Measurements from ENCODE around the gene NUCB2. TPM values are rescaled to one million over a fixed set of nuclear protein-coding genes. Genes with fewer than 3 reads are reported as not detected.

The NUCB2 gene
- total and polyA plus RNA-seq, 2 of the 8 experiments (the other 6 are each of a cell fraction or from before 2014, with no cell fraction given) = 9.0 to 34.2 TPM

GRCh38 chr11:17277024-17277584 is 565 bp downstream of the NUCB2 start:
- peaks cover 15% of the 10 kb centered on the region for H3K23me2 ChIP-seq (ENCODE audit: low read depth, low read length)
- H3K9ac ChIP-seq (replicated peaks in 1 of 4; ENCODE audit: extremely low read depth in 1 of 4, low read depth in 3 of 4, low read length in 3 of 4) = peak overlapping the region in 3 of 4 experiments; percentile 51 to 59 (median 57); a peak in 5 of 7 replicates
- 19% methylated on average over 11 of the region's 17 CpGs; no CpG with 5 or more reads in 1 of the 2 experiments for WGBS, 2 experiments (ENCODE audit: extremely low coverage in 1 of 2, insufficient coverage in 1 of 2, insufficient read length in 1 of 2, insufficient replicate concordance in 2 of 2, low coverage in 1 of 2, low lambda C conversion rate in 2 of 2, missing lambda C conversion rate in 1 of 2)
- peak overlapping the region; percentile 64; the same call in 1 of the 2 replicates for H2AFZ ChIP-seq (ENCODE audit: low read length)
- peak overlapping the region; percentile 81 to 98 for H3K4me2 ChIP-seq (ENCODE audit: insufficient read depth in 1 of 2, low read depth in 2 of 2, low read length in 2 of 2)
- H3K79me2 ChIP-seq (ENCODE audit: control insufficient read depth in 1 of 2, insufficient read depth in 2 of 2, low read length in 2 of 2) = no peaks in the 10 kb centered on the region
- H2BK12ac ChIP-seq (ENCODE audit: low read depth, low read length) = 0 out of 2 replicates have a peak overlapping the region, but pooled peaks have one; percentile 43
- CTCF ChIA-PET (ENCODE audit: partially characterized antibody) = interaction anchor here (0.6 to 1.8 kb wide), 3 partner anchors 52 to 271 kb away, joined by 3 to 4 read pairs (median 3); no protein-coding TSS in a partner anchor
- no peak overlapping the region for H3K56ac ChIP-seq (replicated peaks; ENCODE audit: insufficient read length, low read depth, low read length)
- no peak overlapping the region; the same call in 1 of the 2 replicates for H2BK5ac ChIP-seq (ENCODE audit: low read depth, low read length)
- H3K79me1 ChIP-seq (ENCODE audit: low read depth, low read length) = no peaks in the 10 kb centered on the region
- DNase-seq (ENCODE audit: low read depth in 1 of 2, low spot score in 2 of 2) (no peak), FAIRE-seq (no peak)
- no peak overlapping the region for H3K27ac ChIP-seq (ENCODE audit: low read depth, low read length)
- peaks cover 0 to 11% (median 0%) of the 10 kb centered on the region in 4 experiments; a peak in 2 of 7 replicates for H3K27me3 ChIP-seq (replicated peaks in 1 of 4; ENCODE audit: control insufficient read depth in 3 of 4, extremely low read depth in 1 of 4, insufficient read depth in 3 of 4, low read length in 3 of 4)
- H3K4ac ChIP-seq (replicated peaks; ENCODE audit: insufficient read length, low read depth, low read length) = no peak overlapping the region
- no peaks in the 10 kb centered on the region for H3K9me3 ChIP-seq (ENCODE audit: insufficient read depth in 2 of 2, low read depth in 1 of 2, low read length in 1 of 2)
- no peak overlapping the region for H3K14ac ChIP-seq (ENCODE audit: insufficient read length)
- peak overlapping the region; percentile 67 to 78 (median 70) for H3K4me3 ChIP-seq (ENCODE audit: extremely low read depth in 1 of 4, insufficient read depth in 2 of 4, low read depth in 3 of 4, low read length in 4 of 4)
- peak overlapping the region; percentile 62 for H4K8ac ChIP-seq (ENCODE audit: extremely low read depth, insufficient read depth, low read length)
- H2BK15ac ChIP-seq (ENCODE audit: low read length) = peak overlapping the region; percentile 81; the same call in 1 of the 2 replicates
- H4K5ac ChIP-seq (ENCODE audit: insufficient read length, low read depth, low read length) = no peak overlapping the region
- no peak overlapping the region for H2BK20ac ChIP-seq (ENCODE audit: low read length)
- H3K23ac ChIP-seq (ENCODE audit: insufficient read length) = no peak overlapping the region
- no peak overlapping the region for H2BK120ac ChIP-seq (replicated peaks; ENCODE audit: low read depth, low read length)
- no peak overlapping the region for H2AK5ac ChIP-seq (ENCODE audit: low read depth, low read length)
- no peaks in the 10 kb centered on the region for H3K36me3 ChIP-seq (ENCODE audit: control insufficient read depth in 2 of 4, insufficient read depth in 4 of 4, low read length in 3 of 4)
- peak overlapping the region; percentile 48 for H3K18ac ChIP-seq (ENCODE audit: extremely low read depth, low read length)
- H4K20me1 ChIP-seq (replicated peaks in 1 of 2; ENCODE audit: control insufficient read depth in 1 of 2, insufficient read depth in 2 of 2, low read length in 2 of 2) = peaks cover 0 to 2% of the 10 kb centered on the region in 2 experiments
- peaks cover 0 to 4% (median 1%) of the 10 kb centered on the region in 4 experiments; a peak in 2 of 7 replicates for H3K4me1 ChIP-seq (replicated peaks in 1 of 4; ENCODE audit: control insufficient read depth in 3 of 4, insufficient read depth in 4 of 4, low read length in 3 of 4)
- H4K91ac ChIP-seq (replicated peaks; ENCODE audit: insufficient read length, low read length) = no peak overlapping the region
- POLR2A ChIA-PET (ENCODE audit: partially characterized antibody) = interaction anchor here (1.2 to 2.7 kb wide), 3 partner anchors 48 to 201 kb away, joined by 3 to 10 read pairs (median 4); partner anchors contain the start of gene RPS13
- TF ChIP-seq ZNF274 (IDR thresholded peaks at IDR 0.05; ENCODE audit: borderline replicate concordance, extremely low read depth, low read length) (no peak), SUZ12 (IDR thresholded peaks at IDR 0.05; ENCODE audit: low read length) (no peak), KDM4A (IDR thresholded peaks at IDR 0.05; ENCODE audit: low read depth, low read length, severe bottlenecking) (no peak), RBBP5 (IDR thresholded peaks at IDR 0.05; ENCODE audit: borderline replicate concordance, low read depth, low read length) (no peak), GABPA (IDR thresholded peaks at IDR 0.05; ENCODE audit: borderline replicate concordance, insufficient read depth, low read length) (no peak), TEAD4 (IDR thresholded peaks at IDR 0.05; ENCODE audit: low read depth, low read length) (no peak), HDAC2 (IDR thresholded peaks at IDR 0.05; ENCODE audit: borderline replicate concordance in 1 of 2, low read depth in 2 of 2, low read length in 2 of 2) (no peak), ASH2L (IDR thresholded peaks at IDR 0.05; ENCODE audit: low read length) (no peak), SRF (IDR thresholded peaks at IDR 0.05; ENCODE audit: low read depth, low read length) (no peak), SP2 (IDR thresholded peaks at IDR 0.05; ENCODE audit: low read length) (no peak), TAF1 (IDR thresholded peaks at IDR 0.05; ENCODE audit: low read depth, low read length) (no peak), JUND (IDR thresholded peaks at IDR 0.05; ENCODE audit: low read length) (no peak), EZH2 (IDR thresholded peaks at IDR 0.05; ENCODE audit: low read depth, low read length, severe bottlenecking) (no peak)

All from H1 (cell line).